HEK293 (cell line): ENCODE measurements around the gene CD9.

ENCODE experiments used
- GLIS1 ChIP-seq: fragments of 450-650 bp; formaldehyde crosslinking; IDR thresholded peaks from 2 replicates; pipeline ENCODE4 v1.5.1; 2016; ENCODE audit warnings: missing biosample characterization, missing genetic modification characterization
- KLF16 ChIP-seq: fragments of 450-650 bp; formaldehyde crosslinking; IDR thresholded peaks from 2 replicates; pipeline ENCODE4 v1.5.1; 2017; ENCODE audit warnings: missing biosample characterization, missing genetic modification characterization
- TRIM28 ChIP-seq: IDR thresholded peaks from 2 replicates; pipeline ENCODE4 v1.6.1; 2011; ENCODE audit warnings: low read length, control low read depth, borderline replicate concordance
- YY1 ChIP-seq: fragments of 450-650 bp; formaldehyde crosslinking; IDR thresholded peaks from 2 replicates; pipeline ENCODE4 v1.5.1; 2018; ENCODE audit warnings: missing biosample characterization, missing genetic modification characterization
- ZBTB1 ChIP-seq: fragments of 450-650 bp; formaldehyde crosslinking; IDR thresholded peaks from 2 replicates; pipeline ENCODE4 v1.5.1; 2016; ENCODE audit warnings: missing biosample characterization, missing genetic modification characterization
- ZBTB21 ChIP-seq: fragments of 450-650 bp; formaldehyde crosslinking; IDR thresholded peaks from 2 replicates; pipeline ENCODE4 v1.5.1; 2017; ENCODE audit warnings: missing biosample characterization, missing genetic modification characterization
- ZNF10 ChIP-seq: fragments of 450-650 bp; formaldehyde crosslinking; IDR thresholded peaks from 2 replicates; pipeline ENCODE4 v1.5.1; 2017; ENCODE audit warnings: missing biosample characterization, missing genetic modification characterization
- ZXDB ChIP-seq: fragments of 450-650 bp; formaldehyde crosslinking; IDR thresholded peaks from 2 replicates; pipeline ENCODE4 v1.5.1; 2016; ENCODE audit warnings: missing biosample characterization, missing genetic modification characterization
- TF ChIP-seq, protein P1 (sequence below): fragments of 450-650 bp; IDR thresholded peaks from 2 replicates; pipeline ENCODE4 v1.5.1; 2018; ENCODE audit warnings: missing biosample characterization, mild to moderate bottlenecking, missing genetic modification characterization
- TF ChIP-seq, protein P2 (sequence below): fragments of 450-650 bp; formaldehyde crosslinking; IDR thresholded peaks from 2 replicates; pipeline ENCODE4 v1.5.1; 2016; ENCODE audit warnings: missing biosample characterization, missing genetic modification characterization

DNA sequence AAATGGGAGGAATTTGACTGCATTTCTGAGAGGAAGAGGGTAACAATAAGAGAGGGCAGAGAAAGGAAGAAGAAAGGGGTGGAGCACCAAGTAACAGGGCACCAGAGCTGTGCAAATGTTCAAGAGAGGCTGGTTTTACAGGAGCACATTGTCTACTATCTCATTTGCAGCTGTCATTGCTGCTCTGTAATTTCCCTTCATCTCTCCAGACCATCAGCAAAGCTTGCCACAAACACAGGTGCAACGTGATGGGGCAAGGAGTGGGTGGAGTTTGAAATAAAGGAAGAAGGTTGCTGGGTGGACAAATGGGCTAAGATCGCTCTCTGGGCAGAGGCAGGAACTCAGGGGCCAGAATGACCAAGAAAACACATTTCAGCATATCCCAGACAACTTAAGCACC, 62.4 kb downstream of the CD9 start:
- TF ChIP-seq, protein P1, sequence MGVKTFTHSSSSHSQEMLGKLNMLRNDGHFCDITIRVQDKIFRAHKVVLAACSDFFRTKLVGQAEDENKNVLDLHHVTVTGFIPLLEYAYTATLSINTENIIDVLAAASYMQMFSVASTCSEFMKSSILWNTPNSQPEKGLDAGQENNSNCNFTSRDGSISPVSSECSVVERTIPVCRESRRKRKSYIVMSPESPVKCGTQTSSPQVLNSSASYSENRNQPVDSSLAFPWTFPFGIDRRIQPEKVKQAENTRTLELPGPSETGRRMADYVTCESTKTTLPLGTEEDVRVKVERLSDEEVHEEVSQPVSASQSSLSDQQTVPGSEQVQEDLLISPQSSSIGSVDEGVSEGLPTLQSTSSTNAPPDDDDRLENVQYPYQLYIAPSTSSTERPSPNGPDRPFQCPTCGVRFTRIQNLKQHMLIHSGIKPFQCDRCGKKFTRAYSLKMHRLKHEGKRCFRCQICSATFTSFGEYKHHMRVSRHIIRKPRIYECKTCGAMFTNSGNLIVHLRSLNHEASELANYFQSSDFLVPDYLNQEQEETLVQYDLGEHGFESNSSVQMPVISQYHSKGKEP: no peak
- no peak for TF ChIP-seq YY1
- TF ChIP-seq ZBTB1: no peak
- TF ChIP-seq, protein P2, sequence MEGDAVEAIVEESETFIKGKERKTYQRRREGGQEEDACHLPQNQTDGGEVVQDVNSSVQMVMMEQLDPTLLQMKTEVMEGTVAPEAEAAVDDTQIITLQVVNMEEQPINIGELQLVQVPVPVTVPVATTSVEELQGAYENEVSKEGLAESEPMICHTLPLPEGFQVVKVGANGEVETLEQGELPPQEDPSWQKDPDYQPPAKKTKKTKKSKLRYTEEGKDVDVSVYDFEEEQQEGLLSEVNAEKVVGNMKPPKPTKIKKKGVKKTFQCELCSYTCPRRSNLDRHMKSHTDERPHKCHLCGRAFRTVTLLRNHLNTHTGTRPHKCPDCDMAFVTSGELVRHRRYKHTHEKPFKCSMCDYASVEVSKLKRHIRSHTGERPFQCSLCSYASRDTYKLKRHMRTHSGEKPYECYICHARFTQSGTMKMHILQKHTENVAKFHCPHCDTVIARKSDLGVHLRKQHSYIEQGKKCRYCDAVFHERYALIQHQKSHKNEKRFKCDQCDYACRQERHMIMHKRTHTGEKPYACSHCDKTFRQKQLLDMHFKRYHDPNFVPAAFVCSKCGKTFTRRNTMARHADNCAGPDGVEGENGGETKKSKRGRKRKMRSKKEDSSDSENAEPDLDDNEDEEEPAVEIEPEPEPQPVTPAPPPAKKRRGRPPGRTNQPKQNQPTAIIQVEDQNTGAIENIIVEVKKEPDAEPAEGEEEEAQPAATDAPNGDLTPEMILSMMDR (tag by site-specific recombination): no peak
- TF ChIP-seq ZXDB (tag by site-specific recombination): no peak
- no peak for TF ChIP-seq GLIS1
- TF ChIP-seq ZBTB21 (tag by site-specific recombination): no peak
- no peak for TF ChIP-seq KLF16 (tag by site-specific recombination)
- TF ChIP-seq TRIM28: no peak
- no peak for TF ChIP-seq ZNF10 (tag by site-specific recombination)
